ENCODE data around the gene IFFO2.
A peak's percentile ranks its signal among the peaks of the same experiment; 100 is the strongest.

Gene IFFO2

DNA sequence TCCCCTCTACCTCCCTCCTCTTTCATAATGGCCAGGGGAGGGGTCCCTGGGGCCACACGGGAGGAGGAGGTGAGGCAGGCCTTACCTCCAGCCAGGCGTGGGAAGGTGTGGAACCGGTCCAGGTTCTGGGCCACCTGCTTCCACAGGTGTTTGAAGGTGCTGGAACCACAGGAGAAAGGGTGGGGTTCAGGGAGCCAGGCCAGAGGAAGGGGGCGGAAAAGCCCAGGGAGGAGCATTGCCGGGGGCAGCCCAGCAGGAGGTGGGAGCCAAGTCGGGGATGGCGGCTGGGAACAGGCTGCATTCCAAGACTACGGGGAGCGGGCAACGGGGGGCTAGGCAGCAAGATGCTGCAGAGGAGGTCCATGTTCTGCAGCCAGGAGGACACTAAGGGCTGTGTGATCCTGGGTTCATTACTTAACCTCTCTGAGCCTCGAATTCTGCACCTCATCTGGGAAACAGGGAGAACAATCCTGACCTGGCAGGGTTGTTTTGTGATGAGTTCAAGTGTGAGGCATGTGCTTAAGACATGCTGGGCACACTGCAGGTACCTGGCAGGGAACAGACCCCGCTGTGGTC, 77.2 kb downstream of the IFFO2 start:
- H3K4me3 ChIP-seq (replicated peaks in 1 of 2; ENCODE audit: low read depth in 2 of 2, low read length in 2 of 2) = no peak overlapping the region
- TF ChIP-seq, protein P1, sequence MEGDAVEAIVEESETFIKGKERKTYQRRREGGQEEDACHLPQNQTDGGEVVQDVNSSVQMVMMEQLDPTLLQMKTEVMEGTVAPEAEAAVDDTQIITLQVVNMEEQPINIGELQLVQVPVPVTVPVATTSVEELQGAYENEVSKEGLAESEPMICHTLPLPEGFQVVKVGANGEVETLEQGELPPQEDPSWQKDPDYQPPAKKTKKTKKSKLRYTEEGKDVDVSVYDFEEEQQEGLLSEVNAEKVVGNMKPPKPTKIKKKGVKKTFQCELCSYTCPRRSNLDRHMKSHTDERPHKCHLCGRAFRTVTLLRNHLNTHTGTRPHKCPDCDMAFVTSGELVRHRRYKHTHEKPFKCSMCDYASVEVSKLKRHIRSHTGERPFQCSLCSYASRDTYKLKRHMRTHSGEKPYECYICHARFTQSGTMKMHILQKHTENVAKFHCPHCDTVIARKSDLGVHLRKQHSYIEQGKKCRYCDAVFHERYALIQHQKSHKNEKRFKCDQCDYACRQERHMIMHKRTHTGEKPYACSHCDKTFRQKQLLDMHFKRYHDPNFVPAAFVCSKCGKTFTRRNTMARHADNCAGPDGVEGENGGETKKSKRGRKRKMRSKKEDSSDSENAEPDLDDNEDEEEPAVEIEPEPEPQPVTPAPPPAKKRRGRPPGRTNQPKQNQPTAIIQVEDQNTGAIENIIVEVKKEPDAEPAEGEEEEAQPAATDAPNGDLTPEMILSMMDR (IDR thresholded peaks at IDR 0.05; ENCODE audit: low read depth, low read length) = no peak
- DNase-seq (ENCODE audit: low read depth in 2 of 2) = no peak

DNA sequence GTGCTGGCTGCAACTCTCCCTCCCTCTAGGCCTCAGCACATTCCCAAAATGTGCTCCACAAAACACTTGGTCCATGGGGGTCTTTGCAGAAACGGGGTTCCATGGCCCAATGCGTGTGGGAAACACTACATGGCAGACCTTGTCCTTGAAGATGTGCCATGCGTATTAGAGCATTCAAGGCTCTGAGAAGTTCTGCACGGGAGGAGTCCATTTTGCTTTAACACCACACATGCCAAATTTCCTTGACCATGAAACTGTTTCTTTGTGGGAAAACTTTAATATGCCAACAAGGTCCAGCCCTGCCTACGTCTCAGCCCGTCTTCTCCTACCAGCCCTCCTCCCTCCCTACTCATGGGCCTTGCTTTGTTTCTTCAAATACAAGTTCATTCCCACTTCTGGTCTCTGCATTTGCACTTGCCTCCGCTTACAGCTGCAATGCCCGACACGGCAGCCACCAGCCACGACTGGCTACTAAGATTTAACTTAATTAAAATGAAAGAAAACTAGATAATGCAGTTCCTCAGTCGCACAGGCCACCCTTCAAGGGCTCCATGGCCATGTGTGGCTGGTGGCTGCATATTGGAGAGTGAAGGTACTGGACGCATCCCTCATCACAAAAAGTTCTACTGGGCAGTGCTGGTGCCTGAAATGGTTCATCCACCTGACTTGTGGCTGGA, 77.8 kb downstream of the IFFO2 start:
- TF ChIP-seq, protein P1 (IDR thresholded peaks at IDR 0.05; ENCODE audit: low read depth, low read length) = no peak
- no peak overlapping the region for H3K4me3 ChIP-seq (replicated peaks in 1 of 2; ENCODE audit: low read depth in 2 of 2, low read length in 2 of 2)
- DNase-seq (ENCODE audit: low read depth in 2 of 2) = no peak

DNA sequence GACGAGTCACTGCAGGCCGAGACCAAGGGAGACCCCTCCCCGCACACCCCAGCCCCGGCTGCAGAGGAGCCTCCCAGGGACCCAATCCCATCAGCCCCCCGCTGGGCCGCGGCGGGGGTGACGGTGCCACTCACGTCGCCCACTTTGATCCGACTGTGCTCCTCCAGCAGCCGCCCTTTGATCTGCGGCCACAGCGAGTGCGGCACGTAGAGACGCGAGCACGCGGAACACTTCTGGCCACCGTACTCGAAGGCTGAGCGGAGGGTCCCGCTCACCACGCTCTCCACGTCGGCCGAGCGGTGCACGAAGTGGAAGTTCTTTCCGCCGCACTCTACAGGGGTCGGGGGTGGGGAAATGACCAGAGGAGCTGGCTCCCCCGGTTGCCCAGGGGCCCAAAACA, 79.2 kb downstream of the IFFO2 start:
- no peak overlapping the region for H3K4me3 ChIP-seq (replicated peaks in 1 of 2; ENCODE audit: low read depth in 2 of 2, low read length in 2 of 2)
- TF ChIP-seq, protein P1 (IDR thresholded peaks at IDR 0.05; ENCODE audit: low read depth, low read length) = no peak

DNA sequence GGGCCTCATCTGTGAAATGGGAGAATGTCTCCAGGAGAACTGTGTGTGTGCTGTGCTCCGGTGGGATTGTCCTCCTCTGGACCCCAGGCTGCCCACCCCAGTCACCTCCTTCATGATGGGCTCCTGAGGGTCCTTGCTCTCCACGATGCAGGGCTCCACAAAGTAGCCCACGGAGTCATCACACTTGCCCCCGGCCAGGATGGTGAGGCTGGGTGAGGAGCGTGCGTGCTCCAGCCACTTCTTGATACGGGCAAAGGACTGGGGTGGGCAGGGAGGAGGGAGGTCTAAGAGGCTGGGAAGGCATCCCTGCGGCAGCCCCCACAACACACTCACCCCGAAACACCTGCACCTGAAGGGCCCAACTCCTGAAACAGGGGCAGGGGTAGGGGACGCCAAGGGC, 80.3 kb downstream of the IFFO2 start:
- DNase-seq (ENCODE audit: low read depth in 2 of 2) = no peak
- TF ChIP-seq, protein P1 (IDR thresholded peaks at IDR 0.05; ENCODE audit: low read depth, low read length) = no peak
- no peak overlapping the region for H3K4me3 ChIP-seq (replicated peaks in 1 of 2; ENCODE audit: low read depth in 2 of 2, low read length in 2 of 2)

More for the DNA sequence above, 79.2 kb downstream of the IFFO2 start:
- no peak for DNase-seq (ENCODE audit: low read depth in 2 of 2)

DNA sequence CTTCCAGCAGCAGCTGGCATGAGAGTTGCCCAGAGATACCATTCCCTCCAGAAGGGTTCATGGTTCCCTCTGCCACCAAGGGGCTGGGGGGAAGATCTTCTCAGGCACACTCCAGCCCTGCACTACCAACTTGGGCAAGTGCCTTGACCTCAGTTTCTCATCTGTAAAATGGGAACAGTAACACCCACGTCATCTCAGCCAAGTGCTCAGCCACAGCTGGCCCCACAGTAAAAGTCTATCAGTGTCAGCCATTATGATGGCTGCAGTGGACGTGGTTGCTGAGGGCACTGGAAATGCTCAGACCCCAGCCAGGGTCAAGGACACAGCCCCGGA, 80.7 kb downstream of the IFFO2 start:
- TF ChIP-seq, protein P1 (IDR thresholded peaks at IDR 0.05; ENCODE audit: low read depth, low read length) = no peak
- no peak overlapping the region for H3K4me3 ChIP-seq (replicated peaks in 1 of 2; ENCODE audit: low read depth in 2 of 2, low read length in 2 of 2)
- no peak for DNase-seq (ENCODE audit: low read depth in 2 of 2)

DNA sequence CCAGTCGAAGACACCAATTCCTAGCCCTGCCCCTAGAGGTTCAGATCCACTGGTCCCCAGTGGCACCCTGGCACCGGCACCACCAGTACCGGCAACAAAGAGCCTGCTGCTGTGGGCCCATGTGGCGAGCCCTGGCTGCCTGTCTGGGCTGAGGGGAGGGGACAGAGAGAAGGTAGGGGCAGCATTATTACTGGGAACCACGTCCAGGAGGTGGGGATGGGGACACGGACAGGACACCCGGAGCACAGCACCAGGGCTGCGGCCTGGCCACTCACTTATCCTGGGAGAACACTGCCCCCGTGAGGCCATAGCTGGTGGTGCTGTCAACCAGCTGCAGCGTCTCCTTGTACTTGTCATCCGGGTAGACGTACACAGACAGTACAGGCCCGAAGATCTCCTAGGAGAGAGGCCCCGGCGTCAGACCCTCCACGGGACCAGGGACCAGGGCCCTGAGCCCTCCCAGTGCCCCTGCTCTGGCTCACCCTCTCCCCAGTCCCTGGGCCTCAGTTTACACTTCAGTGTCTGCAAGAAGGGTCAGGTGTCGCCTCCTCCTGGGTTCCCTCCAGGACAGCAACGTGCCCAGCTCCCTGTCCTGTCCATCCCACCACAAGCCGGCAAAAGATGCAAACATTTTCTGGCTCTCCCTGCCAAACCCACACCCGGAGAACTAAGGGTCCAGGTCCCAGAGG, 81.2 kb downstream of the IFFO2 start:
- TF ChIP-seq, protein P1 (IDR thresholded peaks at IDR 0.05; ENCODE audit: low read depth, low read length) = peak; percentile 87
- DNase-seq (ENCODE audit: low read depth in 2 of 2) = peak; percentile 90
- H3K4me3 ChIP-seq (replicated peaks in 1 of 2; ENCODE audit: low read depth in 2 of 2, low read length in 2 of 2) = no peak overlapping the region
